ENCODE measurements around the gene GPR3. TPM values are rescaled to one million over a fixed set of nuclear protein-coding genes. Genes with fewer than 3 reads are reported as not detected.

Gene GPR3
- 4.5 and 6.4 TPM in 2 replicates for total RNA-seq (2014; rRNA removed; shearing (Covaris generic))

- DNase-seq (ENCODE audit: low read depth) = peak; percentile 92
Measured at GRCh38 chr1:27392096-27392777, at the start of gene GPR3. TSS of gene GPR3 (plus strand) at chr1:27392622. CDS start at chr1:27393799, 1,177 bp downstream.

GRCh38 chr1:27342778-27343638, 49.4 kb upstream of the GPR3 start:
- no peak for DNase-seq (ENCODE audit: low read depth)

- DNase-seq (ENCODE audit: low read depth) = no peak
Measured at GRCh38 chr1:27343639-27344025, 48.8 kb upstream of the GPR3 start.

GRCh38 chr1:27345272-27345671, 47.1 kb upstream of the GPR3 start:
- no peak for DNase-seq (ENCODE audit: low read depth)

- DNase-seq (ENCODE audit: low read depth) = no peak
Measured at GRCh38 chr1:27346357-27346756, 46.1 kb upstream of the GPR3 start.

GRCh38 chr1:27346991-27347624, 45.3 kb upstream of the GPR3 start:
- peak; percentile 15 for DNase-seq (ENCODE audit: low read depth)

- peak; percentile 33 for DNase-seq (ENCODE audit: low read depth)
Measured at GRCh38 chr1:27348861-27349783, 43.3 kb upstream of the GPR3 start.

GRCh38 chr1:27349784-27350662, 42.4 kb upstream of the GPR3 start:
- peak; percentile 69 for DNase-seq (ENCODE audit: low read depth)

- no peak for DNase-seq (ENCODE audit: low read depth)
Measured at GRCh38 chr1:27350663-27351540, 41.5 kb upstream of the GPR3 start.

- DNase-seq (ENCODE audit: low read depth) = no peak
Measured at GRCh38 chr1:27351541-27352107, 40.8 kb upstream of the GPR3 start.

GRCh38 chr1:27353166-27353565, 39.3 kb upstream of the GPR3 start:
- no peak for DNase-seq (ENCODE audit: low read depth)

- DNase-seq (ENCODE audit: low read depth) = no peak
Measured at GRCh38 chr1:27353629-27354028, 38.8 kb upstream of the GPR3 start.

GRCh38 chr1:27355683-27356082, 36.7 kb upstream of the GPR3 start:
- no peak for DNase-seq (ENCODE audit: low read depth)

- no peak for DNase-seq (ENCODE audit: low read depth)
Measured at GRCh38 chr1:27356277-27356618, 36.2 kb upstream of the GPR3 start.

GRCh38 chr1:27356619-27357280, 35.7 kb upstream of the GPR3 start:
- no peak for DNase-seq (ENCODE audit: low read depth)

GRCh38 chr1:27357281-27358037, 35.0 kb upstream of the GPR3 start:
- peak; percentile 27 for DNase-seq (ENCODE audit: low read depth)

GRCh38 chr1:27358038-27358927, 34.1 kb upstream of the GPR3 start:
- DNase-seq (ENCODE audit: low read depth) = no peak
